ENCODE data around the gene ASB6. TPM values are rescaled to one million over a fixed set of nuclear protein-coding genes. Genes with fewer than 3 reads are reported as not detected.

The ASB6 gene
- total and polyA plus RNA-seq, 2 of the 13 experiments (the other 11 are each of a cell fraction or from before 2014, with no cell fraction given) = 8.2 to 8.4 TPM

GRCh38 chr9:129686736-129687135, 44.8 kb upstream of the ASB6 start (continued):
- TF ChIP-seq MTERF4 (CRISPR knock-in tag; IDR thresholded peaks at IDR 0.05) (no peak), ZNF878 (CRISPR knock-in tag; IDR thresholded peaks at IDR 0.05) (no peak), ARID4A (CRISPR knock-in tag; IDR thresholded peaks at IDR 0.05; ENCODE audit: borderline replicate concordance) (no peak), MXD1 (CRISPR knock-in tag; IDR thresholded peaks at IDR 0.05) (no peak), NFAT5 (CRISPR knock-in tag; IDR thresholded peaks at IDR 0.05) (no peak), POGK (CRISPR knock-in tag; conservative IDR thresholded peaks at IDR 0.05) (no peak), SNAPC4 (CRISPR knock-in tag; IDR thresholded peaks at IDR 0.05) (no peak), PHF21A (CRISPR knock-in tag; IDR thresholded peaks at IDR 0.05) (no peak), ZMAT3 (CRISPR knock-in tag; conservative IDR thresholded peaks at IDR 0.05) (no peak), ATF7 (IDR thresholded peaks at IDR 0.05) (no peak), ATF7 (CRISPR knock-in tag; IDR thresholded peaks at IDR 0.05) (no peak)
